HG03175 (cell line): ENCODE results near the gene GRIPAP1.

Experiments
- ATAC-seq: cut with Tn5 transposase; IDR thresholded peaks from one replicate; pipeline ENCODE4 v1.9.1; 2021; ENCODE audit warnings: mild to moderate bottlenecking, moderate library complexity; ENCODE audit not compliant: unreplicated experiment

Gene GRIPAP1

GRCh38 chrX:49002091-49002935 lies at the start of gene GRIPAP1:
GRIPAP1 (minus strand) TSS chrX:49002264; CDS start chrX:49002229, 35 bp downstream.
- ATAC-seq, result peak; percentile 82

- no peak for ATAC-seq
Observed at GRCh38 chrX:49043987-49044281, 41.9 kb upstream of the GRIPAP1 start.

GRCh38 chrX:49043220-49043986 lies 41.3 kb upstream of the GRIPAP1 start, which contains the start of gene TFE3:
TFE3 (minus strand) TSS chrX:49043357; CDS start chrX:49043226, 131 bp downstream.
- peak; percentile 95 for ATAC-seq

GRCh38 chrX:49042581-49043219 lies 40.6 kb upstream of the GRIPAP1 start:
- no peak for ATAC-seq

- no peak for ATAC-seq
Observed at GRCh38 chrX:49041744-49042580, 39.9 kb upstream of the GRIPAP1 start.

- no peak for ATAC-seq
Observed at GRCh38 chrX:49040376-49040955, 38.4 kb upstream of the GRIPAP1 start.

GRCh38 chrX:49039598-49040375 lies 37.7 kb upstream of the GRIPAP1 start:
- no peak for ATAC-seq

- ATAC-seq, result no peak
Observed at GRCh38 chrX:49037883-49038475, 35.9 kb upstream of the GRIPAP1 start.

- ATAC-seq, result no peak
Observed at GRCh38 chrX:49030283-49030682, 28.2 kb upstream of the GRIPAP1 start.

- ATAC-seq, result no peak
Observed at GRCh38 chrX:49029876-49030275, 27.8 kb upstream of the GRIPAP1 start.

GRCh38 chrX:49019599-49020249 lies 17.7 kb upstream of the GRIPAP1 start:
- ATAC-seq, result no peak

- ATAC-seq, result no peak
Observed at GRCh38 chrX:49019050-49019449, 17.0 kb upstream of the GRIPAP1 start.

GRCh38 chrX:49003696-49004095 lies 1.6 kb upstream of the GRIPAP1 start:
- no peak for ATAC-seq

- peak; percentile 36 for ATAC-seq
Observed at GRCh38 chrX:49001521-49002090, 458 bp downstream of the GRIPAP1 start.

- no peak for ATAC-seq
Observed at GRCh38 chrX:49000636-49001035, 1.4 kb downstream of the GRIPAP1 start.

GRCh38 chrX:48999030-48999429 lies 3.0 kb downstream of the GRIPAP1 start:
- no peak for ATAC-seq

GRCh38 chrX:48998391-48998790 lies 3.7 kb downstream of the GRIPAP1 start:
- ATAC-seq, result no peak

GRCh38 chrX:48997865-48998264 lies 4.2 kb downstream of the GRIPAP1 start:
- no peak for ATAC-seq
